H54 (cell line): ENCODE measurements around the gene PTPRG.

Experiments used
- DNase-seq: peaks from one replicate; pipeline ENCODE4 v3.0.0; 2011; ENCODE audit warnings: low spot score, mixed read lengths; ENCODE audit not compliant: insufficient read length
- FAIRE-seq: peaks from 3 replicates; lab custom pipeline; 2011; peaks lifted over from hg19 to GRCh38; lab: Jason Lieb, UNC
- POLR2A ChIP-seq: IDR thresholded peaks from 2 replicates; pipeline ENCODE4 v1.6.1; 2011; ENCODE audit warnings: low read depth, mild to moderate bottlenecking, low read length

PTPRG gene

GRCh38 chr3:61627768-61628185, 66.4 kb downstream of the PTPRG start:
- FAIRE-seq (peak; percentile 93), DNase-seq (peak; percentile 37)

GRCh38 chr3:61628636-61629035, 67.3 kb downstream of the PTPRG start:
- TF ChIP-seq POLR2A = no peak
- FAIRE-seq (peak; percentile 11), DNase-seq (no peak)

More at GRCh38 chr3:61627768-61628185, 66.4 kb downstream of the PTPRG start:
- no peak for TF ChIP-seq POLR2A

- no peak for TF ChIP-seq POLR2A
- DNase-seq (no peak), FAIRE-seq (no peak)
Measured at GRCh38 chr3:61629442-61629841, 68.1 kb downstream of the PTPRG start.

GRCh38 chr3:61631108-61631769, 69.9 kb downstream of the PTPRG start:
- no peak for DNase-seq
- TF ChIP-seq POLR2A = no peak
- FAIRE-seq = no peak

GRCh38 chr3:61632568-61633175, 71.3 kb downstream of the PTPRG start:
- FAIRE-seq (no peak), DNase-seq (no peak)
- no peak for TF ChIP-seq POLR2A

GRCh38 chr3:61634678-61635077, 73.3 kb downstream of the PTPRG start:
- no peak for TF ChIP-seq POLR2A
- DNase-seq = no peak
- FAIRE-seq = peak; percentile 33

GRCh38 chr3:61637088-61638051, 76.0 kb downstream of the PTPRG start:
- TF ChIP-seq POLR2A = no peak
- DNase-seq = no peak
- no peak for FAIRE-seq

- no peak for TF ChIP-seq POLR2A
- FAIRE-seq (no peak), DNase-seq (no peak)
Measured at GRCh38 chr3:61638741-61639140, 77.4 kb downstream of the PTPRG start.

GRCh38 chr3:61639991-61640390, 78.6 kb downstream of the PTPRG start:
- TF ChIP-seq POLR2A = no peak
- FAIRE-seq (peak; percentile 33), DNase-seq (no peak)

- TF ChIP-seq POLR2A = no peak
- DNase-seq = no peak
- peak; percentile 20 for FAIRE-seq
Measured at GRCh38 chr3:61645148-61645547, 83.8 kb downstream of the PTPRG start.

- FAIRE-seq (no peak), DNase-seq (no peak)
- TF ChIP-seq POLR2A = no peak
Measured at GRCh38 chr3:61646360-61646759, 85.0 kb downstream of the PTPRG start.

GRCh38 chr3:61646851-61647525, 85.6 kb downstream of the PTPRG start:
- TF ChIP-seq POLR2A = no peak
- DNase-seq (no peak), FAIRE-seq (no peak)

GRCh38 chr3:61648481-61648880, 87.1 kb downstream of the PTPRG start:
- DNase-seq = no peak
- FAIRE-seq = no peak
- no peak for TF ChIP-seq POLR2A
